SJSA1 (cell line): Measurements from ENCODE around the gene MARS1. TPM values are rescaled to one million over a fixed set of nuclear protein-coding genes. Genes with fewer than 3 reads are reported as not detected.
A peak's percentile ranks its signal among the peaks of the same experiment; 100 is the strongest.

ENCODE experiments used
- DNase-seq, 2 experiments: peaks; one replicate each; pipeline ENCODE4 v3.0.0-alpha.2; 2015 to 2020; ENCODE audit warnings: low spot score in 2 of 2, low read depth in 1 of 2
- H3K27ac ChIP-seq: fragments of 250-450 bp; sonication (Bioruptor Pico); 2 replicates; pipeline ENCODE4 v1.5.1; 2020; ENCODE audit warnings: mild to moderate bottlenecking, moderate library complexity
- H3K27me3 ChIP-seq: fragments of 250-450 bp; sonication (Bioruptor Pico); replicated peaks from 2 replicates; pipeline ENCODE4 v1.5.1; 2020; ENCODE audit warnings: mild to moderate bottlenecking, moderate library complexity
- H3K36me3 ChIP-seq: fragments of 250-450 bp; sonication (Bioruptor Pico); 2 replicates; pipeline ENCODE4 v1.5.1; 2020; ENCODE audit warnings: mild to moderate bottlenecking
- H3K4me1 ChIP-seq: fragments of 250-450 bp; sonication (Bioruptor Pico); replicated peaks from 2 replicates; pipeline ENCODE4 v1.6.1; 2021; ENCODE audit warnings: mild to moderate bottlenecking
- H3K4me3 ChIP-seq: fragments of 250-450 bp; sonication (Bioruptor Pico); 2 replicates; pipeline ENCODE4 v1.5.1; 2020; ENCODE audit warnings: mild to moderate bottlenecking
- H3K9me3 ChIP-seq: fragments of 250-450 bp; sonication (Bioruptor Pico); replicated peaks from 2 replicates; pipeline ENCODE4 v1.5.1; 2020; ENCODE audit warnings: mild to moderate bottlenecking
- total RNA-seq: library from RNA; depleted of rRNA; stranded (reverse); fragments of >200 nt; shearing (Covaris generic); gene quantifications from 2 replicates; pipeline ENCODE4 v1.2.3, GENCODE V29; 2014

Gene MARS1
- total RNA-seq, 1 experiment from 2014 or later = 3,352 TPM

DNA sequence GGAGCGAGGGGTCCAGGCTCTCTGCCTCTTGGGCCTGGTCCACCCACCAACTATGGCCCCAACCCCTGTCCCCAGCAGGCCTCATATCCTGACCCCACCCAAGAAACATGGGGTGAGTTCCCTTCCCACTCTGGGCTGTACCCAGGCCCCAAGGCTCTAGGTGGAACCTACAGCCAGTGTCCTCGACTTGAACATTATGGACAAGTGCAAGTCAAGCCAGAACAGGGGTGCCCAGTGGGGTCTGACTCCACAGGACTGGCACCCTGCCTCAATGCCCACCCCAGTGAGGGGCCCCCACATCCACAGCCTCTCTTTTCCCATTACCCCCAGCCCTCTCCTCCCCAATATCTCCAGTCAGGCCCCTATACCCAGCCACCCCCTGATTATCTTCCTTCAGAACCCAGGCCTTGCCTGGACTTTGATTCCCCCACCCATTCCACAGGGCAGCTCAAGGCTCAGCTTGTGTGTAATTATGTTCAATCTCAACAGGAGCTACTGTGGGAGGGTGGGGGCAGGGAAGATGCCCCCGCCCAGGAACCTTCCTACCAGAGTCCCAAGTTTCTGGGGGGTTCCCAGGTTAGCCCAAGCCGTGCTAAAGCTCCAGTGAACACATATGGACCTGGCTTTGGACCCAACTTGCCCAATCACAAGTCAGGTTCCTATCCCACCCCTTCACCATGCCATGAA is 16.8 kb upstream of the MARS1 start:
- Histone ChIP-seq H3K4me3 (no peak overlapping the region), H3K9me3 (peaks cover 3% of the 10 kb centered on the region; the same call in 1 of the 2 replicates), H3K27me3 (no peaks in the 10 kb centered on the region), H3K27ac (no peak overlapping the region), H3K4me1 (no peaks in the 10 kb centered on the region), H3K36me3 (peaks cover 68% of the 10 kb centered on the region)
- peak; percentile 76 to 94 for DNase-seq

DNA sequence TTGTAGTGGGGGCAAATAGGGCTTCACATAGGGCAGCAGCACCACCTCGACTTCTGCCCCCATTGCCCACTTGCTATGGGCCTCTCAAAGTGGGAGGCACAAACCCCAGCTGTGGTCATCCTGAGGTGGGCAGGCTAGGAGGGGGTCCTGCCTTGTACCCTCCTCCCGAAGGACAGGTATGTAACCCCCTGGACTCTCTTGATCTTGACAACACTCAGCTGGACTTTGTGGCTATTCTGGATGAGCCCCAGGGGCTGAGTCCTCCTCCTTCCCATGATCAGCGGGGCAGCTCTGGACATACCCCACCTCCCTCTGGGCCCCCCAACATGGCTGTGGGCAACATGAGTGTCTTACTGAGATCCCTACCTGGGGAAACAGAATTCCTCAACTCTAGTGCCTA is 16.2 kb upstream of the MARS1 start:
- Histone ChIP-seq H3K4me1 (no peaks in the 10 kb centered on the region), H3K36me3 (peaks cover 63% of the 10 kb centered on the region), H3K4me3 (no peak overlapping the region), H3K27ac (no peak overlapping the region), H3K27me3 (no peaks in the 10 kb centered on the region), H3K9me3 (peaks cover 3% of the 10 kb centered on the region; the same call in 1 of the 2 replicates)
- peak in 1 of 2 experiments; percentile 94 for DNase-seq

DNA sequence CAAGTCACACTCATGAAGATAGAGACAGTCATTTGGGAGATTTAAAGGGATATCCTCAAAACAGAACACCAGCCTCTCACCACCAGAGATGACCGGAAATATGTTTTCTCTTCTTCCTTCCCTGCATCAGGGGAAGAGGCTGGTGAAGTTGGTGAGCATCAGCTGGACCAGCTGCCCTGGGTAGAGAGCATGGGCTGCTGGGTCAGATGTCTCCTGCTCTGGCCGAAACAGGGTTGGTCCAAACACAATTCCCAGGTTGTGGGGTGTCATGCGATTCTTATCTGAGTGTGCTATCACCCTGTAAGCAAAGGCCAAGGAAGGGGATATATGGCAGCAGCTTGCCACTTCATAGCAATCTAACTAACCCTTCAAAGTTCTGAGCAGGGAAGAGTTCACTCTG is 15.5 kb upstream of the MARS1 start:
- Histone ChIP-seq H3K9me3 (peaks cover 3% of the 10 kb centered on the region; the same call in 1 of the 2 replicates), H3K4me1 (peaks cover 4% of the 10 kb centered on the region), H3K27ac (no peak overlapping the region), H3K4me3 (no peak overlapping the region), H3K36me3 (peaks cover 55% of the 10 kb centered on the region), H3K27me3 (no peaks in the 10 kb centered on the region)
- peak in 1 of 2 experiments; percentile 91 for DNase-seq

DNA sequence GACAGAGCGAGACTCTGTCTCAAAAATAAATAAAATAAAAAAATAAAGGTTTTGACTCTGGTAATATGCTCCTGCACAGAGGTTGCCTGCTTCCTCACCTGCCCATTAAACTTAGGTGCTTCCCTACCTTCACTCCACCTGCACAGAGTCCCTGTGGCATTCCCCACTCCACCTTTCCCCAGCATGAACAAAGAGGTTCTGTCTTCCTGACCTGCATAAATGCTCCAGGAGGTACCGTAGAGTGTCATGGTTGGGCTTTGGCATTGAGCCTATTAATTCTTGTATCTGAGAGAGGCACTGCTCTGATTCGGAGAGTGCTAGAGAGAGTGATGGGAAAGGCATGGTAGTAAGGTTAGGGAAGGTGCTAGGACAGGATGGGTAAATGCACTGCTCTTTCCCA is 14.5 kb upstream of the MARS1 start:
- DNase-seq = peak; percentile 75 to 90
- Histone ChIP-seq H3K9me3 (peaks cover 3% of the 10 kb centered on the region; the same call in 1 of the 2 replicates), H3K4me1 (peaks cover 14% of the 10 kb centered on the region), H3K27ac (no peak overlapping the region), H3K36me3 (peaks cover 45% of the 10 kb centered on the region), H3K4me3 (no peak overlapping the region), H3K27me3 (no peaks in the 10 kb centered on the region)

DNA sequence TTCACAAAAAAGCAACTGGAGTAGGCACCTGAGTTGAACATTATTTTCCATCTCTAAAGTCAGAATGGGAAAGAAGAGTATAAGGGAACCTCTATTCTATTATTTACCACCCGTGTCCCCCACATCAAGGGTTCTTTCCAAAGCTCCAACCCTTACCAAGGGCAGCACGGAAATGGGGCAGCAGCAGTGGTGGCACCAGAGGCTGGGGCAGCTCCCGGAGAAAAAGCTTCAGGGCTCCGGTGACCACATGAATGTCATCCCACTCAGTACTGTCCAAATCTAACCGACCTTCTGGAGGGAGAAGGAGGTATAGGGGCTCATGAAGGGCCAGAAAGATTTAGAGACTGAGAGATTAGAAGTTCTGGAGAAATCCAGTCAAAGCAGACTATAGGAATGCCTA is 14.0 kb upstream of the MARS1 start:
- H3K27ac ChIP-seq = no peak overlapping the region
- DNase-seq = peak; percentile 74 to 94
- H3K9me3 ChIP-seq = peaks cover 3% of the 10 kb centered on the region; the same call in 1 of the 2 replicates
- peaks cover 40% of the 10 kb centered on the region for H3K36me3 ChIP-seq
- H3K4me3 ChIP-seq = no peak overlapping the region
- H3K27me3 ChIP-seq = no peaks in the 10 kb centered on the region
- peaks cover 19% of the 10 kb centered on the region for H3K4me1 ChIP-seq

DNA sequence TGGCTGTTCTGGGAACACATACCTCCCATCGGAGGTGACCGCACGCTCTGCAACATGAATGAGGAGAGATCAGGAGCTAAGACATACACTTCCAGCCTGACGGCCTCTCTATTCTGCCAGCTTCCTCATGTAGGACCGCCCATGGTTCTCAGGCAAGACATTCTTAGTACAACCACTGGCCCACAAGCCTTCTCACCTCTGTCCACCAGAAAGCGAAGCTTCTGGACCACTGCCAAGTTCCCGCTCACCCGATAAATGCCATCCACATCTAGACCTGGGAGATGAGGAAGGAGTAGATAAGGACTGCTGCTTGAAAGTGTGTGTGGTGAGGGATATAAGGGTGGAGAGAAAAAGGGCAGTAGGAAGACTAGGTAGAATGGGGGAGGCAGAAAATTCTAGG is 13.4 kb upstream of the MARS1 start:
- H3K9me3 ChIP-seq = peaks cover 3% of the 10 kb centered on the region; the same call in 1 of the 2 replicates
- peaks cover 35% of the 10 kb centered on the region for H3K36me3 ChIP-seq
- peak in 1 of 2 experiments; percentile 98 for DNase-seq
- H3K27ac ChIP-seq = no peak overlapping the region
- peaks cover 24% of the 10 kb centered on the region for H3K4me1 ChIP-seq
- H3K27me3 ChIP-seq = no peaks in the 10 kb centered on the region
- H3K4me3 ChIP-seq = no peak overlapping the region

DNA sequence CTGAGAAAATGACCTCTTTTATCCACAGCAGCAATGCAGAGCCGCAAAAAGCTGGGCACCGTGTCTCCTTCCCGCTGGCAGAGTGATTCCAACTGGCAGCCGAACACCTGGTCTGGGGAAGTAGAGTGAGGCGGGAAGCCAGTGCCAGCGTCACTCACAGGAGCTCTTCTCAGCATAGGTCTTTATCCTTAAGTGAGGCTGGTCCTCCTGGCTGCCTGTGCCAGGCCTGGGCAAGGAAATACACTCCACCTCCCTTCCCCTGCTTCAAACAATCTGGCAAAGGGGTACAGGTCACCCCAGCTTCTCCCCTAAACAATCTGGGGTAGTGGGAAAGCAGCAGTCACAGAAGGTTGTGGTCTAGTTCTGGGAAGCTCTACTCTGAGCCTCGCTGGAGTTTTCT is 13.0 kb upstream of the MARS1 start:
- Histone ChIP-seq H3K27me3 (no peaks in the 10 kb centered on the region), H3K27ac (no peak overlapping the region)
- peak in 1 of 2 experiments; percentile 94 for DNase-seq

DNA sequence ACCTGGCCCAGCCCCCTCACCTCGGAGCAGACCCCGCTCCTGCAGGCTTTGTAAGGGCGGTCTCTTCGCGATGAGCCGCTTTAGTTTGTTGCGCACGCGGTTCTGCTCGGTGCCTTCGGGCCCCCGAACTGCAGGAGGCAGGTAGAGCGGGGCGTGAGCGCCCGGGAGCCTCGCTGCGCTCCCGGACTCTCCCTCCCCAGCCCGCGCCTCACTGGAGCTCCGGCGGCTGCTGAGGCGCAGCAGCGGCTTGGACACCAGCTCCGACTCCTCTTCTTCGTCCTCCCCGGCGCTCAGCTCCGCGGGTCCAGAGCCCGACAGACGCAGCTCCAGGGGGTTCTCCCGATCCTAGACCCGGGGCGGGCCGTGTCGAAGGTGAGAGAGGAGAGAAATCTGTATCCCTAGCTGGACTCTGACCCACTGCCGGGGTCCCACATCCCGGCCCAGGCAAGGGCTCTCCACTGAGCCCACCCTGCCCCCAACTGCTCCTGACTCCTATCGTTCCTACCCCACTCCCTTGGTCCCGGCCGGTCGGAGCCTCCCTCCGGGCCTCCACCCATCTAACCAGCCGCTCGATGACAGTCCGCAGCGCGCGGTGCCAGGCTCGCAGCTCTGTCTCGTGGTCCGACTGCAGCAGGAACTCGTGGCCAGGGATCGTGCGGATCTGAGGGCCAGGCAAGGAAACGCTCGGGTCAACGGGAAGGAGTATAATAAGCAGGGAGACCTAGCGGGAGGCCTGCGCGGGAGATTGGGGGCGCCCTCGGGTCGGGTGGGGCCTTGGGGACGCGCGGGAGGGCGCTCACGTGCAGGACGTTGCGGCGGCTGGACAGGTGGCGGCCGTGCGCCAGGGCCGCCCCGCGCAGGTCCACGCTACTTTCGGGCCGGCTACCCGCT is 12.4 kb upstream of the MARS1 start:
- peak in 1 of 2 experiments; percentile 97 for DNase-seq

More for the DNA sequence above, 13.0 kb upstream of the MARS1 start:
- Histone ChIP-seq H3K36me3 (peaks cover 31% of the 10 kb centered on the region), H3K4me3 (no peak overlapping the region), H3K9me3 (peaks cover 2% of the 10 kb centered on the region; the same call in 1 of the 2 replicates), H3K4me1 (peaks cover 28% of the 10 kb centered on the region)

DNA sequence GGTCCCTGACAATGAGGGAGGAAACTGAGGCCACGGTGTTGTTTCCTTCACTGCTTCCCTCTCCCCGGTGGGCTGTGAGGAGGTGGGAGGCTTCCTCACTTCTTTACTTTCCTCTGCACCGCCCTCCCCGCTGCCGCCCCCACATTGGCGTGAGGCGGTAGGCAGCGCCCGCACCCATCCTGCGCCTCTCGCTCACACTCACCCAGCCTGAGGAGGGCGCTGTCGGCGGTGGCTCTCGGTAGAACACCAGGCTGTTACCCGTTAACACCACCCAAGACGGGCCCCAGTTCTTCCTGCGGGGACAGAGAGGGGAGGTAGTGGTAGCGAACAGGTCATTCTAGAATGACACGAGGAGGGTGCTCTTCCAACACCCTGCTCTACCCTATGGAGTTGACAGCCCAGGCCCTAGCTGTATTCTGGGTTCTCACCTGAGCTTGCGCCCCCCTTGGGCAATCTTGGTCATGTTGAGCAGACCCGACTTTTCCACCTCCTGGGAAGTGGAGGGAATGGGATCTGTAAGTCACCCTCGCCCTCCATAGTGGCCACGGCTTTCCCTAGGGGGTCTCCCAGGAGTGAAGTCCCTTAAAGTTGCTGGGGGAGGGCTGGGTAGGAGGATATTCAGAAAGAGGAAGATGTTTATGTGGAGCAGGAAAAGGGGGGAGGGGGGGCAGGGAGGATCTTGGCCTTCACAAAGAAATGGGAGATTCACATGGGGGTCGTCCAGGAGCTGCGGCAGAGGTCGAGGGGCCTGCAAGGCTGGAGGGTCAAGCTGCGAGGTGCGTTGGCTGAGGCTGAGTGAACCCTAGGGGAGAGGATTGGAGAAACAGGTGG is 11.5 kb upstream of the MARS1 start:
- DNase-seq = peak in 1 of 2 experiments; percentile 97
- H3K36me3 ChIP-seq = peaks cover 15% of the 10 kb centered on the region
- peaks cover 41% of the 10 kb centered on the region for H3K4me1 ChIP-seq
- no peak overlapping the region for H3K4me3 ChIP-seq
- H3K9me3 ChIP-seq = no peaks in the 10 kb centered on the region; the same call in 1 of the 2 replicates
- no peak overlapping the region for H3K27ac ChIP-seq
- H3K27me3 ChIP-seq = no peaks in the 10 kb centered on the region

More for the DNA sequence above, 12.4 kb upstream of the MARS1 start:
- H3K36me3 ChIP-seq = peaks cover 24% of the 10 kb centered on the region
- H3K4me3 ChIP-seq = no peak overlapping the region
- peaks cover 32% of the 10 kb centered on the region for H3K4me1 ChIP-seq
- no peaks in the 10 kb centered on the region; the same call in 1 of the 2 replicates for H3K9me3 ChIP-seq
- no peak overlapping the region for H3K27ac ChIP-seq
- no peaks in the 10 kb centered on the region for H3K27me3 ChIP-seq

DNA sequence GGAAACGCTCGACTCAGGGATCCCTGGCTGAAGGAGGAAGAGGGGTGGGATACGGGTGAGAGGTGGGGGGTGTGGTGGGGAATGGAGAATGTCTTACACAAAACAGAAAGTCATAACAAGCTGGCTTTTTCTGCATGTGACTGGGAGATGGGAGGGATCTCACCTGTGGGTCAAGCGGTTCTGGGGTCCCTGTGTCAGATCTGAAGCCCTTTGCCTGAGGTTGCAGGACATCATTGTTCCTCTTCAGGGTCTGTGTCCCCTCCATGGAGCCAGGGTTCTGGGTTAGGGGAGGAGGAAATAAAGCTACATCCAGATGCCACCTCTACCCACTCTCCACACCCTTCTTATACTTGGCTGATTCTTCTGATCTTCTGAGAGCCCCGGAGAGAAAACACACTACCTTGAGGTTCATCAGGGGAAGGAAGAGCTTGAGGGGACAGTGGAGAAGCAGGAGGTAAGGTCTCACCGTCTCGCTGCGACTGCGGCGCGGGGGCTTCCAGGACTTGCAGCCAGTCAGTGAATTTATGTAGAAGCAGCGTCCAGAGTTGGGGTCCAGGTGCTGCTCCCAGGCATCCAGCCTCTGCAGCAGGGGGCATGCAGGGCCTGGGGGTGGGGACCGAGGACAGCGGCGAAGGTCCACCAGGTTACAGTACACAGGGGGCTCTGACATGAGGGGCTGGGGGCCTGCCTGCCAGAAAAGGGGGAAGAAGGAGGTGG is 10.7 kb upstream of the MARS1 start:
- peak; percentile 75 to 96 for DNase-seq
- Histone ChIP-seq H3K9me3 (no peaks in the 10 kb centered on the region; the same call in 1 of the 2 replicates), H3K36me3 (peaks cover 8% of the 10 kb centered on the region), H3K4me3 (no peak overlapping the region), H3K27ac (peak overlapping the region; percentile 4), H3K4me1 (peaks cover 49% of the 10 kb centered on the region), H3K27me3 (no peaks in the 10 kb centered on the region)

DNA sequence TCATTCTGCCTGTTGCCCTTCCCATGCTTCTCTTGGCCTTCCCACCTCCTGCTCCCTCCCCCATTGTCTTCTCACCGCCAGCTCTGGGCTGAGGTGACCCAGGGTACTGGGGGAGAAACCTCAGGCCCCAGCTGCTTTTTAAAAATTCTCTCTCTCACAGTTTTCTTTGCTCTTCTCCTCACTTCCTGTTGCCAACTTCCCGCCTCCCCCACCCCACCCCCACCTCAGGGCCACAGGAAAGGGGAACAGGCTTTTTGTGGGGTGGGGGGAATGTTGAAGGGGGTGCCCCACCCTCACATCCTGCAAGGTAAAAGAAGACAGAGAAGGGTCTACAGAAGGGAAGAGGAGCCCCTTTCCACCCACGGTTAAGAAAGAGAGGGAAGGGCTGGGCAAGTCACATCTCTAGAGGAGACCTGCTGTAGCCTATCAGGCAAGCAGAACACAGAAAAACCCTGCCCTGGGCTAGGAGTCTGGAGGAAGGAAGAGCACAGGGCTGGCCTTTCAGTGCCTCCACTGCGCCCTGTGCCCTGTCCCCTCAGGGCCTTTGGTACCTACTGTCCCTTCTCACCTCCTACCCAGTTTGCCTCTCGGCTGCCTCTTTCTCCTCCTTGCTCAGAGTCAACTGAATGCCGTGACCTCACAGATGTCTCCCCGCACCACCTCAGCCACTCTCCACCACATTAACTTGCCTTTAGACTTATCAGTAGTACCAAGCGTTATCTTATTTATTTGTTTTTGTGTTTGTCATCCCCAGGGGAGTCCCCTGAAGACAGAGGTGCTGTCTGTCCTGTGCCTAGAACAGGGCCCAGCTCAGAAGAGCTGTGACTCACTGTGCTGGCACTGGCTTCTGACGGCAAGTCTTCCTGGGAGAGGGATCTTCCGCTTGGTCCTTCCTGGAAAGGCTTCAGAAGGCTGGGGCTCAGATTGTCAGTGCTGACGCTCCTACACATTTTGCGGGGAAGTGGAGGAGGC is 9.9 kb upstream of the MARS1 start:
- Histone ChIP-seq H3K9me3 (no peaks in the 10 kb centered on the region), H3K4me3 (no peak overlapping the region), H3K36me3 (no peaks in the 10 kb centered on the region), H3K27ac (peak overlapping the region; percentile 4), H3K4me1 (peaks cover 57% of the 10 kb centered on the region), H3K27me3 (no peaks in the 10 kb centered on the region)
- peak in 1 of 2 experiments; percentile 99 for DNase-seq

DNA sequence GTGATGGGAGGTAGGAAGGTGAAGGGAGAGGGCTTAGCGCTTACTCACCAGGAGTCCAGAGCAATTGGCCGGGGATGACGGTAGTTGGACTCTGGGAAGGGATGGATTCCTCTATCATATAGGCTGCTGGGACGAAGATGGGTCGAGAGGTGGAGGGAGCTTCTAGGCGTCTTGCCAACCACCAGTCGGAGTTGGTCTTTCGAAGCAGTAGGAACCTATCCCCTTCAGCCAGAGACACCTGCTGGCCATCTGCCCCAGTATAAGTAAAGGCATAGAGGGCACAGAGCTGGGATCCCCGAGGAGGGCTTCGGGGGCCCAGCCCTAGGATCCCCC is 8.9 kb upstream of the MARS1 start:
- no peak for DNase-seq
- H3K4me3 ChIP-seq = no peak overlapping the region
- H3K36me3 ChIP-seq = no peaks in the 10 kb centered on the region
- H3K4me1 ChIP-seq = peaks cover 67% of the 10 kb centered on the region
- no peaks in the 10 kb centered on the region for H3K9me3 ChIP-seq
- H3K27ac ChIP-seq = no peak overlapping the region
- no peaks in the 10 kb centered on the region for H3K27me3 ChIP-seq
